ENCODE results near the gene RHOD.
A peak's percentile ranks its signal among the peaks of the same experiment; 100 is the strongest.

RHOD gene

DNA sequence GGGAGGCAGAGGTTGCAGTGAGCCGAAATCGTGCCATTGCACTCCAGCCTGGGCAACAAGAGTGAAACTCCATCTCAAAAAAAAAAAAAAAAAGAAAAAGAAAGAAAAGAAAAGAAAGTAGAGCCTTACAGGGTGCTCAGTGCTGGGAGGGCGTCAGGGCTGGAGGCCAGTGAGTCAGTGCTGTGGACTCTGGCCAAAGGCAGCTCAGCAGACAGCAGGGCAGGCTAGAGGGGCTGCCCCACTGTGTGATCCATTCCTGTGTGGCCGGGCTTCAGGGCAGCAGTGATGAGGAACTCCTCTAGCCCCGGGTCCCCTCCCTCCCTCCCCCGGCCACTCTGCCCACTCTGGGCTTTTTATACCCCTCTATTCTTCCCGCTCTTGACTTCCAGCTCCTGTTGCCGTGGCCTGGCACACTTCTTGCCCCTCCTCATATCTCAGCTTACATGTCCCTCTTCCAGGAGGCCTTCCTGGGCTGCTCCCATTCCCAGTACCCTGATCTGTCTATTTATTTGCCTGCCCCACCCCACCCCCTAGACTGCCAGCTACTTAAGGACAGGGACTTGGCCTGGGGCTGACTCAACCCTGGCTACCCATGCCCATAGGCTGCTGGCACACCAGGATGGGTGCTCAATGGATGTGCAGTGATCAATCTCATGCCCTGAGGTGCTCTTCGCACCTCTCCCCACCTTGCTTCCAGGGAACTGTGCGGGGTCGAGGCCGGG is 23.7 kb upstream of the RHOD start:
- peak; percentile 89 for DNase-seq (ENCODE audit: low spot score)

GRCh38 chr11:67033661-67034166 is 22.9 kb upstream of the RHOD start:
- DNase-seq (ENCODE audit: low spot score), result peak; percentile 75

- DNase-seq (ENCODE audit: low spot score), result no peak
Observed at GRCh38 chr11:67034350-67034749, 22.3 kb upstream of the RHOD start.

DNA sequence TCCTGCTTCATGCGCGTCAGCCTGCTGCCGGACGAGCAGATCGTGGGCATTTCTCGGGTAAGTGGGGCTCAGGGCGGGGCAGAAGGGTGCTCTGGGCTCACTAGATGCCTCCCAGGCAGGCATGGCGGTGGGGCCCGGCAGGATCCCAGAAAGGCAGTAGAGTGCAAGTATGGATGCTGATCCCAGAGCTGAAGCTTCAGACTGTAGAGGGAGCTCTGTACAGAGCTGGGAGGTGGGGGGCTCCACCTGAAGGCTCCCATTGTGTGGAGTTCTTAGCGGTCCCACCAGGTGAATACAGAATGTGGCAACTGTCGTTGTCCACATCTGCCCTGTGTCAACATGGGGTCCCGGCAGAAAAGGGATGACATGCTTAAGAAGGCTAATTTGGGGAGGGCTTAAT is 16.5 kb upstream of the RHOD start:
- no peak for DNase-seq (ENCODE audit: low spot score)

- DNase-seq (ENCODE audit: low spot score), result no peak
Observed at GRCh38 chr11:67041602-67042001, 15.0 kb upstream of the RHOD start.

DNA sequence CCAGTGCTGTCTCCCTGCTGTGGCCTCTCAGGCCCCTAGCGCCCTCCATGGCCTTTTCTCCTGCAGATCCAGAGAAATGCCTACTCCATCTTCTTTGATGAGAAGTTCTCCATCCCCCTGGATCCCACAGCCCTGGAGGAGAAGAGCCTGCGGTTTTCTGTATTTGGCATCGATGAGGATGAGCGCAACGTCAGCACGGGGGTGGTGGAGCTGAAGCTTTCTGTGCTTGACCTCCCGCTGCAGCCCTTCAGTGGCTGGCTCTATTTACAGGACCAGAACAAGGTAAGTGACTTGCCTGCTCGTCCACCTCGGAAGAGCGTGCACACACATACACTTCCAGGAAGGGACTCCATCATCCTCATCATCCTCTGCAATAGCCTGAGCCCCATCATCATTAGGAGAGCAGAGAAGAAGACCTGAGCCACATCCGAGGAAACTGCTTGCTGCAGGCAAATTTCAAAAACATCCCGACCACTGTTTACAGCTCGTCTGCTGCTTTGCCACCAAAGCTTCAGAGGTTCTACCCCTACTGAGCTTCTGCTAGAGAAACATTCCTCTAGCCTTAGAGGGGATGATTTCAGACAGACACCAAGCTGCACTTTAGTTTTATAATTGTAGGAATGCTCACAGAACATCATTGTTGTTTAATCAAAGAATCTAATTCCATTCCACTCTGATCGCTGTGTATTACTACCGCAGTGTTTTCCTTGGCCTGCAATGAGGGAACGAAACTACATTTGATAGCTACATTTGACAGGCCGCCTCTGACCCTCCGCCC is 12.9 kb upstream of the RHOD start:
- no peak for DNase-seq (ENCODE audit: low spot score)

DNA sequence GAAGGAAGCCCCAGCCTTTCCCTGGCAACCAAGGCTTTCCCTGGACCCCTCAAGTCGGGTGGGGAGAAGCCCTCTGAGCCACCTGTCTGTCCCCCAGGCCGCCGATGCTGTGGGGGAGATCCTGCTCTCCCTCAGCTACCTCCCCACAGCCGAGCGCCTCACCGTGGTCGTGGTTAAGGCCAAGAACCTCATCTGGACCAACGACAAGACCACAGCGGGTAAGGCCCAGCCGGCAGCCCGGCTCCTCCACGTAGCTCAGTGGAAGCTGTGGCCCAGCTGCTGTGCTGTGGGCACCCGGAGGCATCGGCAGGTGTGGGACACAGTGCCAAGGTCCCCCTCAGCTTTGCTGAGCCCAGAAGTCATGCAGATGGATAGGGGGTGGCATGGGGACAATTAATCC is 12.2 kb upstream of the RHOD start:
- DNase-seq (ENCODE audit: low spot score), result no peak

DNA sequence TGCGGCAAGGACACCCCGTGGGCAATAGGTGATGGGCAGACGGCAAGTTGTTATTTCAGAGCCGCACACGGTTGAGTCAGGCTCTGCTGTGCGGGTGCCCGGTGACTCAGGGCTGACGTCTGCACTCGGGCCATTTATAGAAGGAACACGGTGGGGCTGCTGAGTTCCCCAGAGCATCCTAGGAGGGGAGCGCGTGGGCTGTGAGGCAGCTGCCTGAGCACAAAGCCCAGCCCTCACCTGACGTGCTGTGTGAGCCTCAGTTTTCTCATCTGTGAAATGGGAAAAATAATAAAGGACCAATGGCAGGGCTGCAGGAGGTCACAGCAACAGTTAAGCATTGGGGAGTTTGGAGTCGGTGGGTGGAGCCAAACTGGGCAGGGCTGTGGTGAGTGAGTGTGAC is 11.3 kb upstream of the RHOD start:
- DNase-seq (ENCODE audit: low spot score), result peak; percentile 66

DNA sequence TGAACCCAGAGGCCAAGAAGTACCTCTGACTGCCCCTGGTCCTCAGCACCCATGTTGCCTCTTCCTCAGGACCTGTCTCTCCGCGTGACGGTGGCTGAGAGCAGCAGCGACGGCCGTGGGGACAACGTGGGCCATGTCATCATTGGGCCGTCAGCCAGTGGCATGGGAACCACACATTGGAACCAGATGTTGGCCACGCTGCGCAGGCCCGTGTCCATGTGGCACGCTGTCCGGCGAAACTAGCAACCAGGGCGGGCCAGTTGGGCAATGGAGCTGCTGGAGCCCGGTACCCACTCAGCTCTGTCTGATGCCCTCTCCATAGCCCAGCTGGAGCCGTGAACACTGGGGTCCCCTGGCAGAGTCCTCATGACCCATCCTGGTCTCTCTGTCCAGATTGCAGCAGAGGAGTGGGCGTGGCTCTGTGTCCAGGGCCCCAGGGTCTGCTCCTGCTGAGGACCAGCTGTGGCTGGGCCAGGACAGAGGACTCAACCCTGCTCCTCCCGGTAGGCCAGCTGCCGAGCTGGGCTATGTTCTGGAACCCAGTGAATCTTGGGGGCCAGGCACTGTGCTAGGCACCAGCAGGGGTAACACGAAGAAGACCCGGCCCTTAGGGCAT is 8.0 kb upstream of the RHOD start:
- DNase-seq (ENCODE audit: low spot score), result no peak

- no peak for DNase-seq (ENCODE audit: low spot score)
Observed at GRCh38 chr11:67050139-67050538, 6.5 kb upstream of the RHOD start.

- DNase-seq (ENCODE audit: low spot score), result no peak
Observed at GRCh38 chr11:67051180-67051893, 5.3 kb upstream of the RHOD start.

DNA sequence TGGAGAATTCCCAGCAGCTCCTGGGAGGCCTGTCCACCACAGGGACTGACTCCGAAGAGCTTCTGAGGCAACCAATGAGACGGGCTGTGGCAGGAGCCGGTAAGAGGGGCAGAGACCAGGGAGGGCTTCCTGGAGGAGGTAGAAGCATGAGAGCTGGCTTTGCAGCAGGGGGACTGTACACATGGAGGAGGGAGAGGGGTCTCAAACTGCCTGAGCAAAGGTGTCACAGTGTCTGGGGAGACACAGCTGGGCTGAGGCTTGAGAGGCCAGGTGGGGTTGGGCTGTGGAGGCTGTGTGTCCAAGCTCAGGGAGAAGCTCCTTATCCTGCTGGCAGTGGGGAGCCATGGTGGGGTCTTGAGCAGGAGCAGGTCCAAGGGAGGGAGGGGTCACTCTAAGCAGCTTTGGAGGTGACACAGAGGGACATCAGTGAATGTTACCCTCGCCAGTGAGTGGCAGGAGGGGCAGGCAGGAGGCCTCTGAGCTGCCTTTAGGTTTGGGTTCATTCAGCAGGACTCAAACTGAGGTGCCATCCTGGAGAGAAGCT is 4.6 kb upstream of the RHOD start:
- DNase-seq (ENCODE audit: low spot score), result no peak

DNA sequence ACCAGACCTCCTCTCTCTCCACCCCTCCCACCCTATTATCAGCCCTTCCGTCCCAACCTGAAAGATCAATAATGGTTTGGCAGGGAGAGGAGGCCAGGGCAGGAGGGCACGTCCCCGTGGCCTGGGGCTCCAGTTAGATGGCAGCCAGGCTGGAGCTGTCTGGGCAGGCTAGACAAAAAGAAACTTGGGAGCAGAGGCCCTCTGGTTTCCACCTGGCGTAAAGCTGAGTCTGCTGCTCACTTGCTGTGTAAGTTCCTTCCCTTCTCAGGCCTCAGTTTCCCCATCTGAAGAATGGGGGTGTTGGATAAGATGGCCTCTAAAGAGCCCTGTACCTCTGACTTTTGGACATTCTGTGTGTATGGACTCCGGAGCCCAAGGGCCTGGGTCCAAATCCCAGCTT is 3.8 kb upstream of the RHOD start:
- DNase-seq (ENCODE audit: low spot score), result no peak

GRCh38 chr11:67053896-67054329 is 2.7 kb upstream of the RHOD start:
- DNase-seq (ENCODE audit: low spot score), result peak; percentile 49

- peak; percentile 69 for DNase-seq (ENCODE audit: low spot score)
Observed at GRCh38 chr11:67054346-67054835, 2.3 kb upstream of the RHOD start.

DNA sequence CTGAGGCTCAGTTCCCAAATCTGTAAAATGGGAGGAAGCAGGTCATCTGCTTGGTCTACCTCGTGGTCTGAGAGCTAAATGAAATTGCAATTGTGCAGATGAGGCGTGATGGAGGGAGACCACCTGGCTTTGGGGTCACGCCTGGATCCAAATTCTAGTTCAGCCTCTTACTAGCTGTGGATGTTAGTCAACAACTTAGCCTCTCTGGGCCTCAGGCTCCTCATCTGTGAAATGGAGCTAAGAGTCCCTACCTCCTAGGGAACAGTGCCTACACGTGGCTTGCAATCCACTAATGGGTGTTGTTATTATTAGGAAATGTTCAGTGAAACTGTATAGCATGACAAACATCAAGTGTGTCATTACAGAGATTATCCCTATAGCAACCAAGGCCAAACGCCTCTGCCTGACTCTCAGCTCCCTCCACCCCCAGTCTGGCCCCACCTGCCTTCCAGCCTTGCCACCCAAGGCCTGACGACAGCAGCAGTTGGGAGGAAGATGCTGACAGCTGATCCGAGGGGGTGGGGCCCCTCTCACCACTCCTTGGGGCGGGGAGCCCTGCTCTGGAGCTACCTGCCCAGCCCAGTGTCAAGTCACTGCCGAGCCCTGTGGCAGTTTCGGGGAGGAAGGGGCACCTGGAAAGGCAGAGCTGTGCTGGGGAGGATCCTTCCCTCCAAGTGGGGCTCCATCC is 1.7 kb upstream of the RHOD start:
- DNase-seq (ENCODE audit: low spot score), result peak; percentile 82

DNA sequence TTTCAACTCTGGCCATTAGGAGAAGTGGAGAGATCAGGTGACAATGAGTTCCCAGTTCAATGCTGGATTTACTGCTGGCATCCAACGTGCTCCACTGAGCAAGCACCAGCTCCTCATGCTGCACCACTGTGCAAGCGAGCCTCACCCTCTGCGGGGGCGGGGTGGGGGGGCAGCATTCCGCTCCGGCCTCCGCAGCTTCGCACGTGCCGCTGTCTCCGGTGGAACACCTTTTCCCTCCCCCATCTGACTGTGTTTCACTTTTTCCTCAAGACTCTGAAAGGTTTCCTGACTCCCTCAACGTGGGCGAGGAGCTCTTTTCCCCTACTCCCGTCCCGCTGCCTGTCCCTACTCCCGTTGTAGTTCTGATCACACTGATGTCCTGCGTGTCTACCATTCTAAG is 835 bp upstream of the RHOD start:
- peak; percentile 78 for DNase-seq (ENCODE audit: low spot score)

DNA sequence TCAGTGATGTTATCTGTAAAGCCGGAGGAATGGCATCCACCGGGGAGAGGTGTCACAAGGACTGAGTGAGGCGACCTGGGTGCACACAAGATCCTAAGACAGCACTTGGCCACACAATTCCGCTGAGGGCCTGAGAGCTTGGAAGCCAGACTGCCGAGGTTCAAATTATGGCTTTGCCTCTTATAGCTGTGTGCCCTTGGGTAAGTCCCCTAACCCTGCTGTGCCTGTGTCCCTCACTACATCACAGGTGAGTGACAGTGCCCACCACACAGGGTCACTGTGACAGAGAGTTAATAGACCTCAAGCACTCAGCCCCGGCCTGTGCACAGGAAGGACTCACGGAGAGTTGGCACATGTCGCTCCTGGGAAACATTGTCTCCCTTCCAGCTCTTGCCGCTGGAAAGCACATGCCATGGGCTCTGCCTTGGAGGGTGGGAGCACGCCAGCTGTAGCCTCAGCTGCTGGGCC is 592 bp downstream of the RHOD start:
- peak; percentile 24 for DNase-seq (ENCODE audit: low spot score)

GRCh38 chr11:67058506-67058905 is 1.9 kb downstream of the RHOD start:
- DNase-seq (ENCODE audit: low spot score), result no peak

GRCh38 chr11:67059671-67060070 is 3.0 kb downstream of the RHOD start:
- no peak for DNase-seq (ENCODE audit: low spot score)

DNA sequence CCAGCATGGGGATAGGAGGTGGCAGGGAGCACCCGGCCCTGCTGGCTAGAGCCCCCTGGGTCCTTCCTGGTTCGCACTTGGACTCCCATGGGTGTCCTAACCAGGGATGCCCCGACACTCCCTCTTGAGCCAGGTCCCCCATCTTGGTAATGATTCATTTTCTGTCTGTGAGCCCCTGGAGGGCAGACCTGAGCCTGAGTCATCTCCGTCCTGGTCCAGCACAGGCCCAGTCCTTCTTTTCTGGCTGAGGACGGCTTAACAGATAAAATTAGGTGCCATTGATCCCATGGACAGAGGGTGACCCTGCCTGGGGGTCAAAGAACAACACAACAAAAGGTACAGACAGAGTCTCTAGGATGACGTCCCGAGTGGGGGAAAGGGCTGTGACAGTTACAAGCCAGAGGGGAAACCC is 3.5 kb downstream of the RHOD start:
- DNase-seq (ENCODE audit: low spot score), result peak; percentile 52
